Measurements from ENCODE around the gene IL23R. TPM values are rescaled to one million over a fixed set of nuclear protein-coding genes. Genes with fewer than 3 reads are reported as not detected.

IL23R gene
- total and polyA plus RNA-seq, 2 of the 13 experiments (the other 11 are each of a cell fraction or from before 2014, with no cell fraction given), result not detected

- Histone ChIP-seq H3K36me3 (replicated peaks in 1 of 2; ENCODE audit: control insufficient read depth in 1 of 2, insufficient read depth in 2 of 2, low read length in 2 of 2) (no peaks in the 10 kb centered on the region), H3K27me3 (ENCODE audit: control insufficient read depth in 1 of 2, insufficient read depth in 2 of 2, low read length in 2 of 2) (no peaks in the 10 kb centered on the region), H3K4me2 (ENCODE audit: low read depth, low read length) (peak overlapping the region; percentile 16; the same call in 1 of the 2 replicates), H3K9ac (ENCODE audit: insufficient read depth, low read depth, low read length) (no peak overlapping the region), H3K27ac (ENCODE audit: extremely low read length, insufficient read depth, low read length) (no peak overlapping the region), H3K79me2 (ENCODE audit: insufficient read depth, low read length) (no peaks in the 10 kb centered on the region), H4K20me1 (ENCODE audit: insufficient read depth, low read length) (no peaks in the 10 kb centered on the region), H3K4me1 (ENCODE audit: insufficient read depth, low read length) (peaks cover 12% of the 10 kb centered on the region; the same call in 1 of the 2 replicates), H3K4me3 (replicated peaks in 1 of 3; ENCODE audit: insufficient read depth in 1 of 3, low read depth in 2 of 3, low read length in 3 of 3) (no peak overlapping the region), H3K9me3 (ENCODE audit: low read length) (no peaks in the 10 kb centered on the region; the same call in 1 of the 2 replicates), H2AFZ (ENCODE audit: low read length) (no peak overlapping the region)
- peak; percentile 63; the same call in 1 of the 2 replicates for TF ChIP-seq ZNF12 (CRISPR knock-in tag; IDR thresholded peaks at IDR 0.05)
- TF ChIP-seq HMG20B (CRISPR knock-in tag; conservative IDR thresholded peaks at IDR 0.05), result no peak
- in situ Hi-C loops (cut with HindIII; ENCODE audit: extremely low pct_ligation_motif_present, low pct_unique_long_range_greater_than_20kb), result no loop called here
- intact Hi-C loops (cut with micrococcal nuclease; ENCODE audit: unreplicated experiment), result no loop called here
- POLR2A ChIA-PET, result no interaction called here
- FAIRE-seq (no peak), ATAC-seq (no peak), DNase-seq (ENCODE audit: low spot score) (no peak)
- CTCF ChIA-PET (ENCODE audit: low intra/inter-chr PET ratio, low total read pairs), result no interaction called here
- WGBS (ENCODE audit: low lambda C conversion rate), result 27% methylated on average over 3 of the region's 3 CpGs
- no TSS peak for BruUV-seq (replicated peaks)
These were observed 47.6 kb upstream of the IL23R start for GRCh38 chr1:67118646-67119045.

GRCh38 chr1:67120855-67121619, 45.2 kb upstream of the IL23R start:
- Histone ChIP-seq H3K9ac (ENCODE audit: insufficient read depth, low read depth, low read length) (no peak overlapping the region), H3K4me2 (ENCODE audit: low read depth, low read length) (no peak overlapping the region), H3K27ac (ENCODE audit: extremely low read length, insufficient read depth, low read length) (no peak overlapping the region), H3K36me3 (replicated peaks in 1 of 2; ENCODE audit: control insufficient read depth in 1 of 2, insufficient read depth in 2 of 2, low read length in 2 of 2) (no peaks in the 10 kb centered on the region), H3K4me1 (ENCODE audit: insufficient read depth, low read length) (peaks cover 12% of the 10 kb centered on the region; the same call in 1 of the 2 replicates), H4K20me1 (ENCODE audit: insufficient read depth, low read length) (no peaks in the 10 kb centered on the region), H3K27me3 (ENCODE audit: control insufficient read depth in 1 of 2, insufficient read depth in 2 of 2, low read length in 2 of 2) (no peaks in the 10 kb centered on the region), H3K79me2 (ENCODE audit: insufficient read depth, low read length) (no peaks in the 10 kb centered on the region), H3K4me3 (replicated peaks in 1 of 3; ENCODE audit: insufficient read depth in 1 of 3, low read depth in 2 of 3, low read length in 3 of 3) (no peak overlapping the region), H2AFZ (ENCODE audit: low read length) (no peak overlapping the region), H3K9me3 (ENCODE audit: low read length) (no peaks in the 10 kb centered on the region)
- ATAC-seq (no peak), FAIRE-seq (no peak), DNase-seq (ENCODE audit: low spot score) (no peak)
- intact Hi-C loops (cut with micrococcal nuclease; ENCODE audit: unreplicated experiment) (no loop called here), in situ Hi-C loops (cut with HindIII; ENCODE audit: extremely low pct_ligation_motif_present, low pct_unique_long_range_greater_than_20kb) (no loop called here)
- TF ChIP-seq MZF1 (CRISPR knock-in tag; IDR thresholded peaks at IDR 0.05; ENCODE audit: borderline replicate concordance) (no peak), MAFK (conservative IDR thresholded peaks at IDR 0.05 in 1 of 2, IDR thresholded peaks at IDR 0.05 in 1 of 2; ENCODE audit: low read length in 2 of 2) (peak; percentile 13 to 44; a peak in 1 of 4 replicates), BRF2 (CRISPR knock-in tag; IDR thresholded peaks at IDR 0.05) (no peak), EZH2 (conservative IDR thresholded peaks at IDR 0.05; ENCODE audit: low read depth, low read length) (no peak)
- WGBS (ENCODE audit: low lambda C conversion rate), result 41% methylated on average over 4 of the region's 4 CpGs
- CTCF ChIA-PET (ENCODE audit: low intra/inter-chr PET ratio, low total read pairs), result no interaction called here
- POLR2A ChIA-PET, result no interaction called here
- BruUV-seq (replicated peaks), result no TSS peak
